K562 (cell line): ENCODE data around the gene STAP1. TPM values are rescaled to one million over a fixed set of nuclear protein-coding genes. Genes with fewer than 3 reads are reported as not detected.

Source experiments
- ATAC-seq: fragments of 200-7000 bp; cut with Tn5 transposase; 3 replicates; pipeline ENCODE4 v1.9.1; 2020; ENCODE audit warnings: moderate library complexity
- BruUV-seq: library from RNA; stranded (reverse); fragments of 400-500 nt; replicated peaks from 2 replicates; lab custom pipeline; 2021; lab: Mats Ljungman, UMichigan
- CTCF ChIA-PET: fragments of 300-600 bp; formaldehyde crosslinking; extraction: SDS; loops from one replicate; lab custom pipeline; 2021; ENCODE audit warnings: low intra/inter-chr PET ratio; lab: Yijun Ruan, JAX
- POLR2A ChIA-PET: fragments of 300-600, 350-650 bp; sonication (Branson Sonifier 250); formaldehyde crosslinking; extraction: SDS; loops from one replicate; lab custom pipeline; 2021; ENCODE audit warnings: antibody characterized with exemption, inconsistent platforms; lab: Yijun Ruan, JAX
- DNase-seq, 4 experiments: peaks; one replicate each; pipeline versions ENCODE4 v3.0.0 to v3.0.0-alpha.2; 2011 to 2018; ENCODE audit warnings: low spot score in 3 of 4, mixed read lengths in 3 of 4; ENCODE audit errors: extremely low read depth in 1 of 4
- FAIRE-seq: peaks from 2 replicates; lab custom pipeline; 2011; peaks lifted over from hg19 to GRCh38; lab: Jason Lieb, UNC
- H2AFZ ChIP-seq: 2 replicates; pipeline ENCODE4 v1.6.0; 2011; ENCODE audit warnings: low read depth, low read length, control low read depth, inconsistent platforms
- H3K27ac ChIP-seq: fragments of 200-600 bp; 3 replicates; pipeline ENCODE4 v1.8.0; 2011; ENCODE audit warnings: low read depth, mild to moderate bottlenecking, control low read depth, inconsistent platforms, low read length, moderate library complexity, mixed read lengths; ENCODE audit errors: extremely low read depth
- H3K27me3 ChIP-seq, 2 experiments: fragments of 300-600 bp in 1 of 2; 2 replicates in 1 of 2; 3 replicates in 1 of 2; pipeline versions ENCODE4 v1.6.0 to v1.8.0; 2011; ENCODE audit warnings: inconsistent platforms in 2 of 2, low read length in 2 of 2, mild to moderate bottlenecking in 1 of 2, mixed read lengths in 1 of 2, moderate library complexity in 1 of 2; ENCODE audit not compliant: control insufficient read depth in 2 of 2, insufficient read depth in 2 of 2
- H3K36me3 ChIP-seq: fragments of 300-600 bp; 3 replicates; pipeline ENCODE4 v1.8.0; 2011; ENCODE audit warnings: mild to moderate bottlenecking, low read length, inconsistent platforms; ENCODE audit not compliant: control insufficient read depth, insufficient read depth
- H3K4me1 ChIP-seq, 2 experiments: fragments of 200-600 bp in 1 of 2; replicated peaks in 1 of 2; 2 replicates in 1 of 2; 3 replicates in 1 of 2; pipeline versions ENCODE4 v1.5.1 to v1.8.0; 2011; ENCODE audit warnings: inconsistent platforms in 2 of 2, low read length in 2 of 2, mild to moderate bottlenecking in 1 of 2, mixed read lengths in 1 of 2, moderate library complexity in 1 of 2; ENCODE audit not compliant: control insufficient read depth in 2 of 2, insufficient read depth in 2 of 2
- H3K4me2 ChIP-seq: 2 replicates; pipeline ENCODE4 v1.6.1; 2011; ENCODE audit warnings: low read length, control low read depth, inconsistent platforms, mixed read lengths; ENCODE audit not compliant: insufficient read depth
- H3K4me3 ChIP-seq: fragments of 200-600 bp; sonication (generic), shearing (Covaris generic); 2 replicates; pipeline ENCODE4 v1.5.1; 2016; ENCODE audit warnings: control low read depth, inconsistent platforms
- H3K79me2 ChIP-seq: fragments of 200-600 bp; 3 replicates; pipeline ENCODE4 v1.8.0; 2011; ENCODE audit warnings: low read length, inconsistent platforms; ENCODE audit not compliant: control insufficient read depth, insufficient read depth
- H3K9ac ChIP-seq, 2 experiments: 2 replicates each; pipeline versions ENCODE4 v1.6.0 to v1.6.1; 2011; ENCODE audit warnings: low read depth in 2 of 2, low read length in 2 of 2, control low read depth in 1 of 2, inconsistent platforms in 1 of 2, mild to moderate bottlenecking in 1 of 2, mixed read lengths in 1 of 2; ENCODE audit not compliant: insufficient read depth in 1 of 2
- H3K9me1 ChIP-seq: one replicate; pipeline ENCODE4 v1.6.0; 2011; ENCODE audit warnings: inconsistent platforms, mild to moderate bottlenecking, low read length, moderate library complexity; ENCODE audit not compliant: control insufficient read depth, insufficient read depth
- H3K9me3 ChIP-seq: replicated peaks from 2 replicates; pipeline ENCODE4 v1.5.1; 2011; ENCODE audit warnings: low read depth, low read length, inconsistent platforms; ENCODE audit not compliant: control insufficient read depth, insufficient read depth
- H4K20me1 ChIP-seq: replicated peaks from 2 replicates; pipeline ENCODE4 v1.6.1; 2011; ENCODE audit warnings: low read length, inconsistent platforms, mixed read lengths; ENCODE audit not compliant: control insufficient read depth, insufficient read depth
- CBX8 ChIP-seq: fragments of 200-600 bp; sonication (generic); IDR thresholded peaks from 2 replicates; pipeline ENCODE4 v1.6.1; 2012; ENCODE audit warnings: borderline replicate concordance, mixed run types, low read depth, mild to moderate bottlenecking, moderate library complexity, mixed read lengths, low read length, control low read depth, inconsistent platforms; ENCODE audit not compliant: poor library complexity, severe bottlenecking; ENCODE audit errors: extremely low read depth
- CCNT2 ChIP-seq: IDR thresholded peaks from 2 replicates; pipeline ENCODE4 v1.6.1; 2011; ENCODE audit warnings: borderline replicate concordance, low read depth, mild to moderate bottlenecking, moderate library complexity, mixed read lengths, low read length; ENCODE audit not compliant: insufficient read length; ENCODE audit errors: extremely low read depth
- CGGBP1 ChIP-seq: fragments of 250-450 bp; sonication (Bioruptor Pico); IDR thresholded peaks from 2 replicates; pipeline ENCODE4 v1.9.0; 2021; ENCODE audit warnings: mild to moderate bottlenecking
- DNMT1 ChIP-seq: fragments of 450-650 bp; IDR thresholded peaks from 2 replicates; pipeline ENCODE4 v1.6.1; 2016; ENCODE audit warnings: antibody characterized with exemption, mild to moderate bottlenecking
- GATAD2A ChIP-seq: fragments of 450-650 bp; IDR thresholded peaks from 2 replicates; pipeline ENCODE4 v1.6.1; 2017
- MCM7 ChIP-seq, 2 experiments: fragments of 450-650 bp; IDR thresholded peaks; 2 replicates each; pipeline ENCODE4 v1.6.1; 2016 to 2018
- NR2F6 ChIP-seq: fragments of 450-650 bp; formaldehyde crosslinking; IDR thresholded peaks from 2 replicates; pipeline ENCODE4 v1.4.0; 2020; ENCODE audit warnings: mild to moderate bottlenecking
- POLR2H ChIP-seq: IDR thresholded peaks from 2 replicates; pipeline ENCODE4 v1.6.1; 2016; ENCODE audit warnings: missing genetic modification characterization, low read depth, mild to moderate bottlenecking, control low read depth, missing compliant biosample characterization, moderate library complexity
- RFX1 ChIP-seq: fragments of 450-650 bp; IDR thresholded peaks from 2 replicates; pipeline ENCODE4 v1.6.1; 2016; ENCODE audit warnings: mild to moderate bottlenecking, moderate library complexity
- RFX5 ChIP-seq: IDR thresholded peaks from 2 replicates; pipeline ENCODE4 v1.6.1; 2011; ENCODE audit warnings: low read depth, mild to moderate bottlenecking, improper control_type of control experiment, low read length
- RNF2 ChIP-seq: sonication (generic); IDR thresholded peaks from 2 replicates; pipeline ENCODE4 v1.6.1; 2016
- SIX5 ChIP-seq, 2 experiments: IDR thresholded peaks; 2 replicates each; pipeline ENCODE4 v1.6.1; 2011; ENCODE audit warnings: low read length in 2 of 2, borderline replicate concordance in 1 of 2, low read depth in 1 of 2, mild to moderate bottlenecking in 1 of 2, moderate library complexity in 1 of 2; ENCODE audit not compliant: insufficient read depth in 1 of 2
- SRSF7 ChIP-seq: fragments of 200-400 bp; formaldehyde crosslinking; optimal IDR thresholded peaks from 2 replicates; pipeline ENCODE3; 2017; ENCODE audit warnings: mild to moderate bottlenecking, low read depth, low read length
- ZFP1 ChIP-seq: fragments of 450-650 bp; formaldehyde crosslinking; IDR thresholded peaks from 2 replicates; pipeline ENCODE4 v1.4.0; 2020; ENCODE audit warnings: mild to moderate bottlenecking, mixed read lengths
- ZFPM2 ChIP-seq: fragments of 250-450 bp; sonication (Bioruptor Pico); IDR thresholded peaks from 2 replicates; pipeline ENCODE4 v1.5.1; 2022; ENCODE audit warnings: mild to moderate bottlenecking
- ZKSCAN3 ChIP-seq: fragments of 250-450 bp; sonication (Bioruptor Pico); IDR thresholded peaks from 2 replicates; pipeline ENCODE4 v1.4.0; 2020
- ZNF3 ChIP-seq: fragments of 250-450 bp; sonication (Bioruptor Pico); IDR thresholded peaks from 2 replicates; pipeline ENCODE4 v1.5.0; 2021; ENCODE audit warnings: mild to moderate bottlenecking, moderate library complexity
- ZNF445 ChIP-seq: fragments of 250-450 bp; sonication (Bioruptor Pico); IDR thresholded peaks from 2 replicates; pipeline ENCODE4 v1.4.0; 2020; ENCODE audit warnings: low read depth, mild to moderate bottlenecking, moderate library complexity
- ZNF785 ChIP-seq: fragments of 250-450 bp; sonication (Bioruptor Pico); IDR thresholded peaks from 2 replicates; pipeline ENCODE4 v1.4.0; 2020; ENCODE audit warnings: mild to moderate bottlenecking
- WGBS: fragments of 100-300 bp; shearing (Covaris generic); methylation state at CpG from one replicate; pipeline ENCODE4 v1.1.6; 2016; ENCODE audit warnings: low coverage, mixed read lengths; ENCODE audit not compliant: insufficient coverage; ENCODE audit errors: missing lambda C conversion rate; 5-methylcytosine and 5-hydroxymethylcytosine counted together
- in situ Hi-C: fragments of 300-500 bp; cut with MboI; formaldehyde crosslinking; loops from 4 replicates; pipeline ENCODE4 v1.15.0; 2018; ENCODE audit warnings: inconsistent platforms, mixed read lengths
- intact Hi-C: fragments of 100-400 bp; cut with micrococcal nuclease; formaldehyde crosslinking; loops from 2 replicates; pipeline ENCODE4 v1.14.2; 2022
- polyA plus RNA-seq, 8 experiments: library from polyadenylated mRNA; depleted of rRNA in 4 of 8; stranded (reverse) in 5 of 8; unstranded in 3 of 8; fragments of >200 nt; fragmentation: Nextera tagmentation in 2 of 8; fragmentation: Illumina TruSeq in 1 of 8; extraction: Ambion mirVana in 2 of 8; extraction: Trizol in 1 of 8; gene quantifications; 2 replicates each; pipeline versions ENCODE4 v1.2.1 to v1.2.3, GENCODE V29; 2011 to 2014; ENCODE audit warnings: inconsistent platforms in 1 of 8, missing spikeins in 1 of 8
- total RNA-seq, 7 experiments: library from RNA; depleted of rRNA in 6 of 7; stranded (reverse); fragments of >200 nt in 6 of 7; fragmentation: Illumina TruSeq in 2 of 7; extraction: Trizol in 2 of 7; gene quantifications; 2 replicates each; pipeline versions ENCODE4 v1.2.1 to v1.2.3, GENCODE V29; 2011 to 2021; ENCODE audit warnings: low replicate concordance in 1 of 7

Gene STAP1
- total and polyA plus RNA-seq, 9 of the 15 experiments (the other 6 are each of a cell fraction or from before 2014, with no cell fraction given) = 0.50 to 5.6 (median 1.4) TPM

- intact Hi-C loops = loop anchor here (10.0 kb wide), 1 partner anchor 815 kb away; the partner anchor contains the start of gene YTHDC1
- Histone ChIP-seq H3K9me3 (no peaks in the 10 kb centered on the region), H3K4me1 (peaks cover 0 to 5% of the 10 kb centered on the region in 2 experiments; a peak in 2 of 5 replicates), H2AFZ (no peak overlapping the region), H3K4me3 (no peak overlapping the region), H3K9me1 (no peaks in the 10 kb centered on the region), H3K9ac (no peak overlapping the region), H3K79me2 (peaks cover 64% of the 10 kb centered on the region), H3K27me3 (no peaks in the 10 kb centered on the region), H3K4me2 (no peak overlapping the region), H3K27ac (no peak overlapping the region)
- in situ Hi-C loops = no loop called here
- no TSS peak for BruUV-seq
- DNase-seq (no peak), ATAC-seq (no peak), FAIRE-seq (no peak)
- POLR2A ChIA-PET = interaction anchor here (0.9 kb wide), 1 partner anchor 37 kb away, joined by 3 read pairs; no protein-coding TSS in a partner anchor
- CTCF ChIA-PET = no interaction called here
- TF ChIP-seq RNF2 = no peak
- no peak for TF ChIP-seq RFX5
- no peak for TF ChIP-seq ZFPM2 (CRISPR knock-in tag)
- TF ChIP-seq ZNF785 (CRISPR knock-in tag) = no peak
- no peak for TF ChIP-seq ZNF445 (CRISPR knock-in tag)
- TF ChIP-seq NR2F6 = no peak
- TF ChIP-seq RFX1 = no peak
- TF ChIP-seq, all 486 proteins: peak for 0
- 100% methylated on average over 1 of the region's 1 CpG for WGBS
- H4K20me1 ChIP-seq = no peaks in the 10 kb centered on the region
- peaks cover 87% of the 10 kb centered on the region for H3K36me3 ChIP-seq
Measured at GRCh38 chr4:67539830-67540229, 18.7 kb upstream of the STAP1 start.

GRCh38 chr4:67542076-67542475, 16.5 kb upstream of the STAP1 start:
- Histone ChIP-seq H3K9ac (no peak overlapping the region), H3K4me3 (no peak overlapping the region), H3K27ac (no peak overlapping the region), H4K20me1 (no peaks in the 10 kb centered on the region), H3K4me1 (peaks cover 0 to 14% of the 10 kb centered on the region in 2 experiments; a peak in 2 of 5 replicates), H3K9me3 (no peaks in the 10 kb centered on the region), H3K27me3 (no peaks in the 10 kb centered on the region), H3K36me3 (peaks cover 65% of the 10 kb centered on the region), H2AFZ (no peak overlapping the region), H3K79me2 (peaks cover 61% of the 10 kb centered on the region), H3K4me2 (no peak overlapping the region; the same call in 1 of the 2 replicates), H3K9me1 (no peaks in the 10 kb centered on the region)
- in situ Hi-C loops (no loop called here), intact Hi-C loops (loop anchor here (10.0 kb wide), 1 partner anchor 813 kb away; the partner anchor contains the start of gene YTHDC1)
- ChIA-PET CTCF (no interaction called here), POLR2A (interaction anchor here (1.2 to 2.6 kb wide), 4 partner anchors 11 to 242 kb away, joined by 3 to 9 read pairs (median 4); no protein-coding TSS in a partner anchor)
- 47% methylated on average over 1 of the region's 1 CpG for WGBS
- no TSS peak for BruUV-seq
- ATAC-seq = no peak
- FAIRE-seq = no peak
- DNase-seq = no peak
- TF ChIP-seq ZNF3 (CRISPR knock-in tag) (no peak), CBX8 (no peak), ZNF785 (CRISPR knock-in tag) (no peak), CGGBP1 (CRISPR knock-in tag) (no peak), CCNT2 (no peak), ZKSCAN3 (no peak), POLR2H (tag) (no peak), DNMT1 (no peak), GATAD2A (no peak), ZFP1 (CRISPR knock-in tag) (no peak), MCM7 (IDR thresholded peaks at IDR 0.05) (no peak), SRSF7 (no peak), SIX5 (IDR thresholded peaks at IDR 0.05; ENCODE audit: borderline replicate concordance in 1 of 2, insufficient read depth in 1 of 2, low read depth in 1 of 2, low read length in 2 of 2) (no peak)
